IPS DF 19.7 (cell line): ENCODE data around the gene SLC35F4.
"Not testable (repeated sequence)": the region's sequence is repeated elsewhere in the genome, so short reads cannot be mapped to it uniquely, and the experiment has no call there.

Source experiments
- DNase-seq: peaks from one replicate; pipeline ENCODE4 v3.0.0-alpha.2; 2013; ENCODE audit warnings: low read depth, low spot score

The SLC35F4 gene

DNA sequence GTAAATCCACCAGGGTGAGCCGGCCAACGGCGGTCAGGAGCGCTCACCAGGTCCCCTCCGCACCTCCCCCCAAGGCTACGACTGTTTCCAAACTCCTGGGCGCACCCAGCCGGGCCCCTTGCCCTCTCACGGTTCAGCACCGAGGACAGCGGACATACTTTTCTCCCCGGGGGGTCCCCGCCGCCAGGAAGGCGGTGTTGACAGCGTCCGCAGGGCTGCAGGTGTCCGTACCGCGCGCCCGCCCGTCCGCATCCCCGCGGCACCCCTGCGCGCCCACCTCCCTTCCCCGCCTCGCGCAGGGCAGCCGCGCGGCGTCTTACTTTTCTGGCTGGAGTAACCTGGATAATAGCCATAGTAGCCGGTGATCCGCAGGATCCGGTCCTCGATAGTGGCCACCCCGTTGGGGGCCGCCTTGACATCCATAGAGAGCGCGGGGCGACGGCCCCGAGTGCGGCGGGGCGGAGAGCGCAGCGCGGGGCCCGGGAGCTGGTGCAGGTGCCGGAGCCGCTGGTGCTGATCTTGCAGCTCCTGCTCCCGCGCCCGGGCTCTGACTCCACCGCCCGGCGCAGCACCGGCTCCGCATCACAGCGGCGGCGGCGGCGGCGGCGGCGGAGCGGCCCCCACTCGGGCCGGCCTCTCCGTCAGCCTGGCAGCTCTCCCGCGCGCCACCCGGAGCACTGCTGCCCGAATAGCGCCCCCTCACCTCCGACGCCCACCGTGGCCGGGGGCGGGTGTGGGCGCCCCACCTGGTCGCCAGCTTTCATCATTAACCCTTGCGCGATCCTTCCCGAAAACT lies at the start of gene SLC35F4:
SLC35F4 (minus strand) TSS at position 690 of the 796 bp plus-strand sequence.
- peak; percentile 30 for DNase-seq

DNA sequence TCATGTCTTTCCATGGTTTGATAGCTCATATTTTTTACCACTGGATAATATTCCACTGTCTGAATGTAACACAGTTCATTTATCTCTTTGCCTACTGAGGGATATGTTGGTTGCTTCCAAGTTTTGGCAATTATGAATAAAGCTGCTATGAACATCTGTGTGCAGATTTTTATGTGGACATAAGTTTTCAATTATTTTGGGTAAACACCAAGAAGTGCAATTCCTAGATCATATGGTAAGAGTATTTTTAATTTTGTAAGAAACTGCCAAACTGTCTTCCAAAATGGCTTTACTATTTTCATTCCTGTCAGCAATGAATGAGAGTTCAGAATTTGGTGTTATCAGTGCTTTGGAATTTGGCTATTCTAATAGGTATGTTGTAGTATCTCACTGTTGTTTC lies 43.7 kb upstream of the SLC35F4 start:
- no peak for DNase-seq

DNA sequence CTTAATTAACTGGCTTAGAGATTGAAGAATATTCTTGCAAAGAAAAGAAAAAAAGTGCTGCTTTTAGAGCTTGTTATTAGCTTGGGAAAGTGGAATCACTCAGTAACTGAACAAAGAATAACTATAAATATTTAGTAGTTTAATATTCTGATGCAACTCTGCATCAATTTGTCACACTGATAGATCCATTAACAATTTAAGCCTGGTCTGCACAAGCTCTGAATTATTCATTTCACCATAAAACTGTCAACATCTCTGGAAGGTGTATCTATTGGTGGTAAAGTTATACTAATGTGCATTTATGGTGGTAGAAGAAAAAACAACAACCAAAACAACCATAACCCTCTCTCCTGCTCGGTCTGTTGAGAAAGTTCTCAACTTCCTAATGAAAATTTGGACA lies 38.1 kb upstream of the SLC35F4 start:
- DNase-seq: no peak

DNA sequence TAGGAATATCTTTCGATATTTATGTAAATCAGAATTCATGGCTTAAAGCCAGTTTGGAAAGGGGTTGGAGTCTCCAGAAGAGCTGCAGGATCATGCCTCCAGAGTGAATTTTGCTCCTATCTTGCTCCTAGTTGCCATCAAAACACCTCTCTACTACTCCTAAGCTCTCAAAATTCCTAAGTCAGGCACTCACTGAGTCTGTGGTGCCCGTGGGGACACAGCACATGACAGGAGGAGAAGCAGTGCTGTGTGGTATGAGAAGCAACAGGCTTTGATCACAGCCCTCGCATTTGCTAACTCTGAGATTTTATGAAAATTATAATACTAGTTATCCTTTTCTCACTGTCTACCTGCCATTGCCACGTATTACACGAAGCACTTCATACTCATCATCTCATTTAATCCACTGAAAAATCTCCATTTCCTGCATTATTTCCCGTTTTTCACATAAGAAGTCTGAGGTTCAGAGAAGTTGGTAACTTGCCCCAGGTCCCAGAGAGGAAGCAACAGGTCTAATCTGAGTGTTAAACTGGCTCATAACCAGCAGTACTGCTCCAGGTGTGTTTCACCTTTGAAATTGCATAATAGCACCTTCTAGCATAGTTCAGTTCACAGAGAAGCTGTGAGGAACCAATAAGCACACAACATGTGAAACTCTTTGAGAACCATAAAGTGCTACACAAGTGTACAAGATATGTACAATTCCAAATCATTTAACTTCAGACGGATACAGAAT lies 33.1 kb upstream of the SLC35F4 start:
- DNase-seq: no peak

DNA sequence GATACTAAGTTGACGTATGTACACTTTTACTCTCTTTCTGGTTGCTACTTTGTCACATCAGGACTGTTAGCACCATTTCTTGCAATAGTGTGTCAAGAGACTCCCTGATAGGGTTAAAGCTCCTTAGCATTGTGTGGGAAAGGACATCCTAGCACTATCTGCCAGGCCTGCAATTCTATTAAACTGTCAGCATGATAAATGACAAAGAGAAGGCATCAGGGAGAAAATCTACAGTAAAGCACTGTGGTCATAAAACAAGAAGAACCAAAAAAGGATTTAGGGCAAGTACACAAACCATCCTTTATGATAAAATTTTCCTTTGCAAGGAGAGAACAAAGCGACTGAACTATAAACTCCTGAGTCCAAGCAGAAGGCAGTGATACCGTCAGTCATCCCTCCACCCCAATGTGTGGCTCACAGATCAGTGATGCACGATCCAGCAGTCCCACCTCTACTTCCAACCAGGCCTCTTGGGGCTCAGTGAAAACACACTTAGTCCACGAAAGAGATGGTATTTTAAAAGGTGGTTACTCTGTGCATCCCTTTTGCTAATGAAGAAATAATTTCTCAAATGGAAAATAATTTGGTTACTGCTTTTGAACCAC lies 31.4 kb upstream of the SLC35F4 start:
- DNase-seq: no peak

DNA sequence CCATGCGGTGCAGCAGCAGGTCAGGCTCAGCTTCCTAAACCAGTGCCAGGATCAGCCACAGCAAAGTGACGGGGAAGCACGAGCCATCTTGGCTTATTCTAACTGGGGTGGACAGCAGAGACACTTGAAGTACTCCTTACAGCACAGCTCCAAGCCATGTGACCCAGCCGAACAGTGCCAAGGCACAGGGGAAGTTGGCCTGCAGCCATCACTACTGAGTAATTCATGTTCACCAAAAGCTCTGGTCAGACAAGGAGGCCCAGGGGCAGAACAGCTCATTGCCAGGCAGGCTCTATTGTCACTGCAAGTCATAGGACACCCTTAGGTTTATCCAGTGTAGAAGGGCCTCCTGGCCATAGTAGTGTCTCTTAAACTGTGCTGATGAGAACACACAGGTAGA lies 23.4 kb upstream of the SLC35F4 start:
- no peak for DNase-seq

DNA sequence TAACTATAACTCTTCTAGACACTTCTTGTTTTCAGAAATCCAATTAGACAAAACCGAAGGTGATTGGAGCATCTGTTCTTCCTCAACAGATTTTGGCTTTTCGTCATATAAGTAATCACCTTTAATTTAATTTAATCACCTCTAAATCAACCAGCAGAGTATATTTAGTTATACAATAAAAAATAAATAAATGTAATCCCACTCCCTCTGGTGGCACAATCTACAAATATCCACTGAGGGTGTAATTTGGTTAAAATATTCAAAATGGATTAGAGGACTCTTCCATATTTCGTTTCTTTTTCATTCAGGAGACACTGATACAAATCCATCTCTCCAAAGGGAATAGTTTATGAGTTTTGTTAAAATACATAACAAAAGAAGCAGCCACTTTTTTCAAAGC lies 18.3 kb upstream of the SLC35F4 start:
- no peak for DNase-seq

DNA sequence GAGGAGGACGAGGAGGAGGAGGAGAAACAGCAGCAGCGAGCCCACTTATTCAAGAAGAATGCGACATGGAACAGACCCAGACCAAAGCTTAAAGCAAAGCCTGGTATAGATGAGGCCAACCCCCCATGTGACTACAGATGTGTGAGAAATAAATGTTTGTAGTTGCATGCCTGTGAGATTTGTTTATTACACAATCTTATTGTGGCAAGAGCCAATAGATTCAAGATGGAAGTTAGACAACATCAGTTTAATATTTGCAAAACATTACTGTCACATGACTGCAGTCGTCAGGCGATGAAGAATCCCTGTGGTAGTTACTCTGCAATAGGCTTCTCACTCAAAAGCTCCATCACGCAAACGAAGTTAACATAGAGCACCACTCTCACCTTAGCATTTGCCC lies 17.2 kb upstream of the SLC35F4 start:
- no peak for DNase-seq

DNA sequence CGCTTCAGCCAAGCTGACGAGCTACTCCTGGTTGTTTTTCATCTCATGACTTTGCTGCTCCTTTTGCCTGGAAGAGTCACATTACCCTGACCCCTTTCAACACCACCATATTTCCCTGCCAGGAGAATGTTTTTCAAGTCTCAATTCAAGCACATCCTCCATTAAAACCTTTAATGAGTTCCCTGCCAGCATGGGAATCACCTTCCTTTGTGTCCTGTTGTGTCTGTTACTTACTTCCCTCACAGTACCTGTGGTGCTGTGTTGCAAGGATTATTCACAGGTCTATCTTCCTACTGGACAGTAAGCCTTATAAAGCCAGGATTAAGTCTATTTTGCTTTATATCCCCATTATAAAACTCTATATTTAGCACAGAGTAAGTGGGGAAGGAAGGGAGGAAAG lies 13.6 kb upstream of the SLC35F4 start:
- no peak for DNase-seq

DNA sequence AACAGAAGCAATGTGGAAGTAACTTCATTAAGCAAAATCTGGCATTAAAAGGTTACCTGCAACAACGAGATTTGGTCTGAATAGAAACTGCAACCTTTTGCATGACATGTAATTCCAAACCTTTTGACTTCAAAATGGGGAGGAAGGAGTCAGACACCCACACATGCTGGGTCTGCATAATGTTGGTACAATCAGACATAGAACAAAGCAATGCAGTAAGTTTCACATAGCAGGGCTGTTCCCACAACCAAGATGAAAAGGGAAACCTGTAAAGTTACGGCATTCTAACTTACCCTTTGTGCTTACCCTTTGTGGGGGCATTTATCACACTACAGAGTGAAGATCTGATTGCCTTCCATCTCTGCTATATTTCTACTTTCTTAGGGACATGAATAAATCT lies 10.1 kb upstream of the SLC35F4 start:
- no peak for DNase-seq

DNA sequence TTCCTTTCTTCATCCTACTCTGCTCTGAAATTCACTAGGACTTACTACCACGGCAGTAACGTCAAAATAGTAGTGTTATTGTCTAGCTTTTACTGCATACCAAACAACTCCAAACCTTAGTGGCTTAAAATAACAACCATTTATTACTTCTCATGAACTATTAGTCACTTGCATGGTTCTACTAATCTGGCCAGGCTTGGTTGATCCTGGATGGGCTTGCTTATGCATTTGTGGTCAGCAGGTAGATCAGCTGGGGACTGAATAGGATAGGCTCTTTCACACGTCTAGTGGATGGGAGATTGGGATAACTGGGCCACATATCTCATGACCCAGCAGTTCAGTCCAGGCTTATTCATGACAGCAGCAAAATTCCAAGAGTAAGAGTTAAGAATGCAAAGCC lies 9.4 kb upstream of the SLC35F4 start:
- no peak for DNase-seq

DNA sequence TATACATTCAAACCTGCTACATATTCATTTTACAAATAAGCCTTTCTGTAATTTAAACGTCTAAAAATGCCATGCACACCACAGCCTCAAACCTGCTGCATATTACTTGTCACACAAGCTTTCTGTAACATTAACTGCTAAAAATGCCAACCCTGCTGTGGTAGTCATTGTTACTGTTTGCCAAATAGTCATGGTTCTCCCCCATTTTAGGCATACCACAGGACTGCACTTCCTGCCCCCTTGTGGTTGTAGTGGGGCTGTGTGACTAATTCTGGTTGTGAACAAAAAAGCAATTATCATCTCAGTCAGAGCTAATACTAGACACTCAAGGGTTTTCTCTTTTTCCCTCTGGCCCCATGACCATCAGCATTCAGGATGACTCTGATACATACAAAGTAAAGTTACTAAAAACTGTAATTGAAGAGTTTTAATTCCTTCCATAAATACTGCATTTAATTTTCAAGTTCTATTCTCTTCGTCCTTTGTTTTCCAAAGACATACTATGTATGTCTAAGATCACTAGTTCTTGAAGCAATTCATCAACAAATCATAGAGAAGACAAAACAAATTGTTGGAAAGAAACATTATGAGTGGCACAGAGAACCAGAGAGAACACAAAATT lies 5.7 kb upstream of the SLC35F4 start:
- DNase-seq: no peak

DNA sequence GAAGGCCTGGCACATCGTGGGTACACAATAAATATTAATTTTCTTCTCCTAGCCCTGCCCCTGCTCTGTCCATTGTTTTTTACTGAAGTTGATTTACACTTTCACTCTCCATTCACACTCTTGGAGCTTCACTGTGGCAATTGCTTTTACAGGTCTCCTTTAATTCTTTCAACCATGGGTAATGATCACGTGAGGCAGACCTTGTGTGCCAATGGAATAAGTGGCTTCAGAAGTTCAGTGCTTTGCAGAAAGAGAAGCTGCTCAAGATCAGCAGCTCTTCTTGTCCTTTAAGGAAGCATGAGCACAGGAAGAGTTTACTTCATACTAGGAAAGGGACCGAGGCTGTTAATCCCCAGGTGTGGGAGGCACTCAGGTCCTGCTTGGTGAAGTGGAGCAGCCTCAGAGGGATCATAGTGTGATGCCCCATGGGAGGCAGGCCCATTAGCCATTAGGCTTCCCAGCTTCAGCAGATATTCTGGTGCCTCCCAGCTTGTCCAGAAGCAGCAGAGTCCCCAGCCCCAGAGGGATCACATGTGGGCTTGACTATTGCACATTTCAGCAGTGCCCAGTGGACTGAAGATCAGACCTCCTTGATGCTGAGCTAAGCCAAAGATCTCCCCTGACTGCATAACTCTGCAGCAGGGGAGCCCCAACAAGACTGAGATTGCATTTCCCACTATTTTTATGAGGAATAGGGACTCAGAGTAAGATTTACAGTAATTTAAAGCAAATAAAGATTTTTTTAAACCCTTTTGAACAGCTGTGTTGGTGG lies 5.0 kb upstream of the SLC35F4 start:
- no peak for DNase-seq

DNA sequence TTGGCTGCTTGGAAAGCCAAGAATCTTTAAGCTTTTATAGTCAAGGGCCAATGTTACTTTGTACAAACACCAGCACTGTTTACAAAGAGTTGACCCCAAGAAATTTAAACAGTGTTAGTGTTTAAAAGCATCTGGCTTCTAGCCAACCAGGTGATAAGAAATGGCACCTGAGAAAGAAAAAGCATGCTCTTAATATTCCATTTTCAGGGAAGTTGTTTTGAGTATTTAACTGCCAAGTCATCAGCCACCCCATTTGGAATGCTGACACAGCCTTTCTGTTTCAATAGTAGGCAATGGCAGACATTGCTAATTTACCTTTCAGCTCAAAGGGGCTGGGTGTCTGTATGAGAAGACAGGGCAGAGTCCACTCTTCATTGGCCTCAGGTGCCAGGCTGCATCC lies 3.7 kb upstream of the SLC35F4 start:
- no peak for DNase-seq

DNA sequence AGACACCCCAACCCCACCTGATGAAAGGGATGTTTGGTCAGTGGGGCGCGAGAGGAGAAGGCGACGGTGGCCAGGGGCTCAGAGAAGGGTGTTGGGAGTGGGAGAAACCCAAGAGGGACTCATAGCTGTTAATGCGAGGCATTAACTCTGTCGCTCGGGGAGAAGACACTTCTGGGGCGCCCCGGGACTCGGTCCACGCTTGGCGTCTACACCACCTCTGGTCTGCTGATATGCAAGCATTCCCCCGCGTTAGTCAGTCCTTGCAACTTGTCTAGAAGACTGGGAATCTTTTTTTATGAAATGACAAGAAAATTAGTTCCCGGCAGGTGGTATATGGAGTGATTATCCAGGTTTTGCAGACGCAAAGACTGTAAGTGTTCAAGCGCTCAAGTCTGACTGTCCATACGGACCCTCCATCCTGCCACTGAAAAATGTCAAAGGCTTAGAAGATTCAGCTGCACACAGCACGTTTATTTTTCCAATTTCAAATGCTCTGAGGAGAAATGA lies 360 bp upstream of the SLC35F4 start:
- no peak for DNase-seq

DNA sequence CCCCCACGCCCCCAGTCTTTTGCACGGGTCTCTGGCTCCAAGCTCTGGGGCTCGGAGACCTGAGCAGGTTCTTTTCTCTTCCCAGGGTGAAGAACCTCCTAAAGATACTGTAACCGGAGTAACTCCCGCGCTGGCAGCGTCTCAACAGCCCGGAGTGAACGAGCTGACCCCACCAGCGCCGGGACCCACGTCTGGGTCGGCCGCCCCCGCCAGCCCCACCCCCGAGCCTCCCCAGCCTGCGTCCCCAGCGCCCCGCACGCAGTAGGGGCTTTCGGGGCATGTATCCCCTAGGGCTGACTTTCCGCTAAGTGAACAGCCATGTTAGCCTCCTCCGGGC lies 858 bp downstream of the SLC35F4 start:
- no peak for DNase-seq

DNA sequence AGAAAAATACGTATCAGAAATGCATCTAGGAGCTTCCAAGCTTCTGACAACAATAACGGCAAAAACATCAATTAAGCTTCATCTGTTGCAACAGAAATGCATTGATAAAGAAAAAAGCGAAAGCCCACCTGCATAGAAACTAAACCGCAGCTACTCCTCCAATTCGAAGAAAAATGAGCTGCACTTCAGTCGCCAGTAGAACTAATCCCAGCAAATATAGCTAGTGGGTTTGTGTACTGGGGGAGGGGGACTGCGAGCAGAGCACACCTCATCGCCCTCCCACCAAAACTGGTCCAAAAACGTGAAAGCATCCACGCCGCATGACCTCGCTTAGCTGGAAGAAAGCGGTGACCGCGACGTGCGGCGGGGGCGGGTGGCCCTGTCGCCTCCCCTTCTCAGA lies 1.2 kb downstream of the SLC35F4 start:
- DNase-seq: no peak

DNA sequence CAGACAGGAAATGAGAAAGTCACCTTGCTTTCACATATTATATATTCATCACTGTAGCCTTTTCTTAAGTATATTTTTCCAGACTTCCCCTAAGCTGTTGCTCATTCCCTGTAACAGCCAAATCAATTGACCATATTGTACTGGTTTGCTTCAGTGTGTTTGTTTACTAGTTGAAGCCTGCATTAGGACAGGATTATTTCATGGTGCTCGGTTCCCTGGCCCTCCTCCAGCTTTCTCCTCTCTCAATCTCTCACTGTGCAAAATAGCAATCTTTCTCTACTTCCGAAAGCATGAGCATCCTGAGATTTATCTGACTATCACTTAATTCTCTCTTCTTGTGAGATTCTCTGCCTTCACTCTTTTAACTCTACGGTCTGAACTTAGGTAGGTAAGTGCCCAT lies 2.4 kb downstream of the SLC35F4 start:
- no peak for DNase-seq

DNA sequence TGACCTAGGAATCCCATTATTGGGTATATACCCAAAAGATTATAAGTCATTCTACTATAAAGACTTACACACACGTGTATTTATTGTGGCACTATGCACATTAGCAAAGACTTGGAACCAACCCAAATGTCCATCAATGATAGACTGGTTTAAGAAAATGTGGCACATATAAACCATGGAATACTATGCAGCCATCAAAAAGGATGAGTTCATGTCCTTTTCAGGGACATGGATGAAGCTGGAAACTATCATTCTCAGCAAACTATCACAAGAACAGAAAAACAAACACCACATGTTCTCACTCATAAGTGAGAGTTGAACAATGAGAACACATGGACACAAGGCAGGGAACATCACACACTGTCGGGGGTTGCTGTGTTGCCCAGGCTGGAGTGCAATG lies 10.2 kb downstream of the SLC35F4 start:
- not testable (repeated sequence) for DNase-seq

DNA sequence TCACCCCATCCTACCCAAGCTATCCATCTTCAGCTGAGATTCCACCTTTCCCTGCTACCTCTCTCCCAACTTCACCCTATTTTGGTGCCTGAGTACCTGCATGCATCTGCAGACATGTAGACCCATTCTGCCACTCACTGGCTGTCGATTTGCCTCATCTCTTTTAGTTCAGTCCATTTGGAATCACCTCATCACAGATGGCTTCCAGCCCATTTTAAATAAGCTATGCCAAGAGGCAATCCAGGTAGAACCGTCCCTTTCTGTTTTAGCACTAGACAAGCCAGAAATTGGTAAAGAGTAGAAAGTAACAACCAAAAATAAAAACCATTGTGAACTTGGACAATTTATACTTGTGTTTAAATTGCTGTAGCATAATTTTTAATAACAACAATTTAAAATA lies 11.3 kb downstream of the SLC35F4 start:
- DNase-seq: no peak

DNA sequence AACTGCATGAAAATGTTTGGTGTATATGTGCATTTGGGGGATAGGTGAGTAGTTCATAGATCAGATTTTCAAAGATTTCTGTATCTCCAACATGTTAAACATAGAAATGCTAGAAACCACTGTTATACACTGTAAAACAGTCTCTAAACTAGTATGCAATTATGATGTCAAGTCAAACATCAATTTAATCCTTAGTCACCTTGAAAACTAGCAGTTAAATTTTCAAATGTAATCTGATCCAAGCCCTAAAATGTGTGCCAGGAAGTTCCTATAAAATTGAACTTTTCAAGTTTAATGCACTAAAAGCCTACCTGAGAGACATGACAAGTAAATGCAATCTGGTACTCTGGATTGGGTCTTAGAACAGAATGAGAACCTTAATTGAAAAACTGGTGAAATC lies 14.5 kb downstream of the SLC35F4 start:
- no peak for DNase-seq

DNA sequence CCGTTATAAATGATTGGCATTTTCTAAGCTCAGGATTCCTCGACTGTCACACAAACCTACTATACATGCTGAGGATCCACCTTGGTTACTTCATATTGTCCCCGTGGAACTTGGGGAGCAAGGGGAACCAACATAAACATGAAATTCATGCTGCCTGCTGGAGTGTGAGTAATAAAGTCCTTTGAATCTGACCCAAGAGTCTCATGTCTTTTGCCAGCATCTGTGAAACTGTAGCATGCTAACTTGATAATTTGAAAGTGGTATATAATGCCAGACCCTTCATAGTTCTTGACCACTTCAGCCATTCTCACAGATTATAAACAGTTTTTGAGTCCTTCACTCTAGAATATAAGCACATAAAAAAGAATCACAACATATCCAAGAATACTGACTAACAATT lies 17.1 kb downstream of the SLC35F4 start:
- DNase-seq: no peak
